H54 (cell line): Measurements from ENCODE around the gene ZNF207.
"Not testable (repeated sequence)": the region's sequence is repeated elsewhere in the genome, so short reads cannot be mapped to it uniquely, and the experiment has no call there.

Experiments
- DNase-seq: peaks from one replicate; pipeline ENCODE4 v3.0.0; 2011; ENCODE audit warnings: low spot score, mixed read lengths; ENCODE audit not compliant: insufficient read length
- FAIRE-seq: peaks from 3 replicates; lab custom pipeline; 2011; peaks lifted over from hg19 to GRCh38; lab: Jason Lieb, UNC
- POLR2A ChIP-seq: IDR thresholded peaks from 2 replicates; pipeline ENCODE4 v1.6.1; 2011; ENCODE audit warnings: low read depth, mild to moderate bottlenecking, low read length

ZNF207 gene

GRCh38 chr17:32345951-32346600 lies 3.9 kb upstream of the ZNF207 start:
- DNase-seq (no peak), FAIRE-seq (no peak)
- TF ChIP-seq POLR2A, result no peak

- no peak for FAIRE-seq
These were observed 1.5 kb upstream of the ZNF207 start for GRCh38 chr17:32348483-32348800.

GRCh38 chr17:32349503-32349853 lies 479 bp upstream of the ZNF207 start:
- FAIRE-seq, result no peak
- DNase-seq, result no peak
- no peak for TF ChIP-seq POLR2A

More at GRCh38 chr17:32348483-32348800, 1.5 kb upstream of the ZNF207 start:
- DNase-seq, result no peak
- TF ChIP-seq POLR2A, result no peak

GRCh38 chr17:32350666-32351418 lies 885 bp downstream of the ZNF207 start:
- DNase-seq (no peak), FAIRE-seq (no peak)
- no peak for TF ChIP-seq POLR2A

- not testable (repeated sequence) for FAIRE-seq, DNase-seq
These were observed 2.8 kb downstream of the ZNF207 start for GRCh38 chr17:32352734-32353133.

- no peak for FAIRE-seq
- TF ChIP-seq POLR2A, result no peak
- no peak for DNase-seq
These were observed 5.9 kb downstream of the ZNF207 start for GRCh38 chr17:32355649-32356377.

GRCh38 chr17:32356378-32356743 lies 6.4 kb downstream of the ZNF207 start:
- no peak for TF ChIP-seq POLR2A
- FAIRE-seq (no peak), DNase-seq (no peak)

- FAIRE-seq, result no peak
- TF ChIP-seq POLR2A, result no peak
These were observed 6.8 kb downstream of the ZNF207 start for GRCh38 chr17:32356750-32357149.

GRCh38 chr17:32357615-32358014 lies 7.7 kb downstream of the ZNF207 start:
- TF ChIP-seq POLR2A, result no peak
- FAIRE-seq, result no peak
- no peak for DNase-seq

More at GRCh38 chr17:32356750-32357149, 6.8 kb downstream of the ZNF207 start:
- no peak for DNase-seq

- FAIRE-seq (no peak), DNase-seq (no peak)
- TF ChIP-seq POLR2A, result no peak
These were observed 11.3 kb downstream of the ZNF207 start for GRCh38 chr17:32361270-32361669.

- TF ChIP-seq POLR2A, result no peak
- FAIRE-seq (no peak), DNase-seq (no peak)
These were observed 20.5 kb downstream of the ZNF207 start for GRCh38 chr17:32370426-32370825.

- TF ChIP-seq POLR2A, result no peak
- FAIRE-seq (no peak), DNase-seq (no peak)
These were observed 32.7 kb downstream of the ZNF207 start for GRCh38 chr17:32382526-32383223.

GRCh38 chr17:32383926-32384434 lies 34.0 kb downstream of the ZNF207 start:
- no peak for TF ChIP-seq POLR2A
- no peak for DNase-seq
- FAIRE-seq, result no peak

GRCh38 chr17:32385121-32385520 lies 35.2 kb downstream of the ZNF207 start:
- no peak for FAIRE-seq
- TF ChIP-seq POLR2A, result no peak
- DNase-seq, result no peak
